K562 (cell line): Measurements from ENCODE around the gene ABCG1. TPM values are rescaled to one million over a fixed set of nuclear protein-coding genes. Genes with fewer than 3 reads are reported as not detected.

Source experiments
- ATAC-seq: fragments of 200-7000 bp; cut with Tn5 transposase; 3 replicates; pipeline ENCODE4 v1.9.1; 2020; ENCODE audit warnings: moderate library complexity
- BruUV-seq: library from RNA; stranded (reverse); fragments of 400-500 nt; replicated peaks from 2 replicates; lab custom pipeline; 2021; lab: Mats Ljungman, UMichigan
- CTCF ChIA-PET: fragments of 300-600 bp; formaldehyde crosslinking; extraction: SDS; loops from one replicate; lab custom pipeline; 2021; ENCODE audit warnings: low intra/inter-chr PET ratio; lab: Yijun Ruan, JAX
- POLR2A ChIA-PET: fragments of 300-600, 350-650 bp; sonication (Branson Sonifier 250); formaldehyde crosslinking; extraction: SDS; loops from one replicate; lab custom pipeline; 2021; ENCODE audit warnings: antibody characterized with exemption, inconsistent platforms; lab: Yijun Ruan, JAX
- DNase-seq, 4 experiments: peaks; one replicate each; pipeline versions ENCODE4 v3.0.0 to v3.0.0-alpha.2; 2011 to 2018; ENCODE audit warnings: low spot score in 3 of 4, mixed read lengths in 3 of 4; ENCODE audit errors: extremely low read depth in 1 of 4
- FAIRE-seq: peaks from 2 replicates; lab custom pipeline; 2011; peaks lifted over from hg19 to GRCh38; lab: Jason Lieb, UNC
- H2AFZ ChIP-seq: 2 replicates; pipeline ENCODE4 v1.6.0; 2011; ENCODE audit warnings: low read depth, low read length, control low read depth, inconsistent platforms
- H3K27ac ChIP-seq: fragments of 200-600 bp; 3 replicates; pipeline ENCODE4 v1.8.0; 2011; ENCODE audit warnings: low read depth, mild to moderate bottlenecking, control low read depth, inconsistent platforms, low read length, moderate library complexity, mixed read lengths; ENCODE audit errors: extremely low read depth
- H3K27me3 ChIP-seq, 2 experiments: fragments of 300-600 bp in 1 of 2; 2 replicates in 1 of 2; 3 replicates in 1 of 2; pipeline versions ENCODE4 v1.6.0 to v1.8.0; 2011; ENCODE audit warnings: inconsistent platforms in 2 of 2, low read length in 2 of 2, mild to moderate bottlenecking in 1 of 2, mixed read lengths in 1 of 2, moderate library complexity in 1 of 2; ENCODE audit not compliant: control insufficient read depth in 2 of 2, insufficient read depth in 2 of 2
- H3K36me3 ChIP-seq: fragments of 300-600 bp; 3 replicates; pipeline ENCODE4 v1.8.0; 2011; ENCODE audit warnings: mild to moderate bottlenecking, low read length, inconsistent platforms; ENCODE audit not compliant: control insufficient read depth, insufficient read depth
- H3K4me1 ChIP-seq, 2 experiments: fragments of 200-600 bp in 1 of 2; replicated peaks in 1 of 2; 2 replicates in 1 of 2; 3 replicates in 1 of 2; pipeline versions ENCODE4 v1.5.1 to v1.8.0; 2011; ENCODE audit warnings: inconsistent platforms in 2 of 2, low read length in 2 of 2, mild to moderate bottlenecking in 1 of 2, mixed read lengths in 1 of 2, moderate library complexity in 1 of 2; ENCODE audit not compliant: control insufficient read depth in 2 of 2, insufficient read depth in 2 of 2
- H3K4me2 ChIP-seq: 2 replicates; pipeline ENCODE4 v1.6.1; 2011; ENCODE audit warnings: low read length, control low read depth, inconsistent platforms, mixed read lengths; ENCODE audit not compliant: insufficient read depth
- H3K4me3 ChIP-seq: fragments of 200-600 bp; sonication (generic), shearing (Covaris generic); 2 replicates; pipeline ENCODE4 v1.5.1; 2016; ENCODE audit warnings: control low read depth, inconsistent platforms
- H3K79me2 ChIP-seq: fragments of 200-600 bp; 3 replicates; pipeline ENCODE4 v1.8.0; 2011; ENCODE audit warnings: low read length, inconsistent platforms; ENCODE audit not compliant: control insufficient read depth, insufficient read depth
- H3K9ac ChIP-seq, 2 experiments: 2 replicates each; pipeline versions ENCODE4 v1.6.0 to v1.6.1; 2011; ENCODE audit warnings: low read depth in 2 of 2, low read length in 2 of 2, control low read depth in 1 of 2, inconsistent platforms in 1 of 2, mild to moderate bottlenecking in 1 of 2, mixed read lengths in 1 of 2; ENCODE audit not compliant: insufficient read depth in 1 of 2
- H3K9me1 ChIP-seq: one replicate; pipeline ENCODE4 v1.6.0; 2011; ENCODE audit warnings: inconsistent platforms, mild to moderate bottlenecking, low read length, moderate library complexity; ENCODE audit not compliant: control insufficient read depth, insufficient read depth
- H3K9me3 ChIP-seq: replicated peaks from 2 replicates; pipeline ENCODE4 v1.5.1; 2011; ENCODE audit warnings: low read depth, low read length, inconsistent platforms; ENCODE audit not compliant: control insufficient read depth, insufficient read depth
- H4K20me1 ChIP-seq: replicated peaks from 2 replicates; pipeline ENCODE4 v1.6.1; 2011; ENCODE audit warnings: low read length, inconsistent platforms, mixed read lengths; ENCODE audit not compliant: control insufficient read depth, insufficient read depth
- ESRRA ChIP-seq: fragments of 450-650 bp; IDR thresholded peaks from 2 replicates; pipeline ENCODE4 v1.6.1; 2014; ENCODE audit warnings: low read depth, mild to moderate bottlenecking, moderate library complexity, borderline replicate concordance
- FIP1L1 ChIP-seq: fragments of 200-400 bp; formaldehyde crosslinking; IDR thresholded peaks from 2 replicates; pipeline ENCODE4 v1.6.1; 2018; ENCODE audit warnings: mild to moderate bottlenecking, low read depth, low read length; ENCODE audit not compliant: poor library complexity, severe bottlenecking
- MAFF ChIP-seq: IDR thresholded peaks from 2 replicates; pipeline ENCODE4 v1.6.1; 2012; ENCODE audit warnings: low read length, improper control_type of control experiment
- WGBS: fragments of 100-300 bp; shearing (Covaris generic); methylation state at CpG from one replicate; pipeline ENCODE4 v1.1.6; 2016; ENCODE audit warnings: low coverage, mixed read lengths; ENCODE audit not compliant: insufficient coverage; ENCODE audit errors: missing lambda C conversion rate; 5-methylcytosine and 5-hydroxymethylcytosine counted together
- in situ Hi-C: fragments of 300-500 bp; cut with MboI; formaldehyde crosslinking; loops from 4 replicates; pipeline ENCODE4 v1.15.0; 2018; ENCODE audit warnings: inconsistent platforms, mixed read lengths
- intact Hi-C: fragments of 100-400 bp; cut with micrococcal nuclease; formaldehyde crosslinking; loops from 2 replicates; pipeline ENCODE4 v1.14.2; 2022
- polyA plus RNA-seq, 8 experiments: library from polyadenylated mRNA; depleted of rRNA in 4 of 8; stranded (reverse) in 5 of 8; unstranded in 3 of 8; fragments of >200 nt; fragmentation: Nextera tagmentation in 2 of 8; fragmentation: Illumina TruSeq in 1 of 8; extraction: Ambion mirVana in 2 of 8; extraction: Trizol in 1 of 8; gene quantifications; 2 replicates each; pipeline versions ENCODE4 v1.2.1 to v1.2.3, GENCODE V29; 2011 to 2014; ENCODE audit warnings: inconsistent platforms in 1 of 8, missing spikeins in 1 of 8
- total RNA-seq, 7 experiments: library from RNA; depleted of rRNA in 6 of 7; stranded (reverse); fragments of >200 nt in 6 of 7; fragmentation: Illumina TruSeq in 2 of 7; extraction: Trizol in 2 of 7; gene quantifications; 2 replicates each; pipeline versions ENCODE4 v1.2.1 to v1.2.3, GENCODE V29; 2011 to 2021; ENCODE audit warnings: low replicate concordance in 1 of 7
- TF ChIP-seq, protein P1 (sequence below): fragments of 250-450 bp; sonication (Bioruptor Pico); IDR thresholded peaks from 2 replicates; pipeline ENCODE4 v1.4.0; 2020; ENCODE audit warnings: mild to moderate bottlenecking
- TF ChIP-seq, protein P2 (sequence below), 2 experiments: fragments of 450-650 bp; IDR thresholded peaks; 2 replicates each; pipeline ENCODE4 v1.6.1; 2016; ENCODE audit warnings: mild to moderate bottlenecking in 2 of 2, borderline replicate concordance in 1 of 2, low read depth in 1 of 2, moderate library complexity in 1 of 2

The ABCG1 gene
- total and polyA plus RNA-seq, 9 of the 15 experiments (the other 6 are each of a cell fraction or from before 2014, with no cell fraction given): 0.04 to 0.09 TPM; not detected in 7

DNA sequence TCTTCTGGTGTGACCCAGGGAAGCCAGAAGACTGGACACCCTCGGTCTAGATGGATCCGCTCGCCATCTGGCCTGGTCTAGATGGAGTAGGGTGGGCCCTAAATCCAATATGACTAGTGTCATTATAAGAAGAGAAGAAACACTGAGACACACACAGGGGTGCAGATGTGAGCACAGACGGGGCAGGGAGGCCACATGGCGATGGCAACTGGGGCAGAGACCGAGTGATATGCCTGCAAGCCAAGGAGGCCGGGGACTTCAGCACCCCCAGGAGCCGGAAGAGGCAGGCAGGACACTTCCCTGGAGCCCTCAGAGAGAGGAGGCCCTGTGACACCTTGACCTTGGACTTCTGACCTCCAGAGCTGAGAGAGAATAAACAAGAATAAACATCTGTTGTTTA is 101.9 kb downstream of the ABCG1 start:
- Histone ChIP-seq H3K27ac (no peak overlapping the region), H2AFZ (no peak overlapping the region), H3K9me3 (no peaks in the 10 kb centered on the region), H3K9me1 (no peaks in the 10 kb centered on the region), H4K20me1 (0 out of 2 replicates have a peak, but pooled peaks cover 6% of the 10 kb centered on the region), H3K9ac (no peak overlapping the region; a peak in 1 of 4 replicates)
- 21% methylated on average over 8 of the region's 8 CpGs for WGBS
- peak; percentile 49; the same call in 1 of the 2 replicates for TF ChIP-seq ESRRA
- TF ChIP-seq, protein P1, sequence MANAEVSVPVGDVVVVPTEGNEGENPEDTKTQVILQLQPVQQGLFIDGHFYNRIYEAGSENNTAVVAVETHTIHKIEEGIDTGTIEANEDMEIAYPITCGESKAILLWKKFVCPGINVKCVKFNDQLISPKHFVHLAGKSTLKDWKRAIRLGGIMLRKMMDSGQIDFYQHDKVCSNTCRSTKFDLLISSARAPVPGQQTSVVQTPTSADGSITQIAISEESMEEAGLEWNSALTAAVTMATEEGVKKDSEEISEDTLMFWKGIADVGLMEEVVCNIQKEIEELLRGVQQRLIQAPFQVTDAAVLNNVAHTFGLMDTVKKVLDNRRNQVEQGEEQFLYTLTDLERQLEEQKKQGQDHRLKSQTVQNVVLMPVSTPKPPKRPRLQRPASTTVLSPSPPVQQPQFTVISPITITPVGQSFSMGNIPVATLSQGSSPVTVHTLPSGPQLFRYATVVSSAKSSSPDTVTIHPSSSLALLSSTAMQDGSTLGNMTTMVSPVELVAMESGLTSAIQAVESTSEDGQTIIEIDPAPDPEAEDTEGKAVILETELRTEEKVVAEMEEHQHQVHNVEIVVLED (CRISPR knock-in tag): no peak
- TF ChIP-seq, all 486 proteins: peak for 1
- ATAC-seq (no peak), DNase-seq (no peak), FAIRE-seq (no peak)
- no TSS peak for BruUV-seq
- H3K36me3 ChIP-seq: no peaks in the 10 kb centered on the region
- in situ Hi-C loops (no loop called here), intact Hi-C loops (no loop called here)
- H3K4me3 ChIP-seq: no peak overlapping the region
- CTCF ChIA-PET: no interaction called here
- H3K4me1 ChIP-seq: no peaks in the 10 kb centered on the region
- POLR2A ChIA-PET: no interaction called here
- H3K79me2 ChIP-seq: no peaks in the 10 kb centered on the region
- H3K27me3 ChIP-seq: peaks cover 48 to 70% of the 10 kb centered on the region in 2 experiments
- H3K4me2 ChIP-seq: no peak overlapping the region

DNA sequence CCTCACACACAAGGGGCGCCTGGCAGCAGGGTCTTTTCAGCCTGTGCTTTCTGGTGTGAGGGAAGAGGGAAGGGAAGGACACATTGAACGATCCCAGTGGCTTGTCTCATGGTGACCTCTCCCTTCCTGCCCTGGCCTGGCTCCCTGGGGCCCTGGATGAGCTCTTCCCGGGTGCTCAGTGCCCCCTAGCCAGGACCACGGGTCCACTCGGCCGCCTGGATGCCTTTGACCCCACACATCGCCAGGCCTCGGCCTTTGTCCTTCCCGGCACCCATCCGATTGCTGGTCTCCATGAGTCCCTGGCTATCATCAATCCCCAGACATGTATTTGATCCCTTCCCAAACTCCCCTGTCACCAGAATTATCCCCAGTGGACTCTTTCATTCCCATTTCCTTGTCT is 102.3 kb downstream of the ABCG1 start:
- BruUV-seq: no TSS peak
- TF ChIP-seq MAFF: no peak
- TF ChIP-seq, protein P2, sequence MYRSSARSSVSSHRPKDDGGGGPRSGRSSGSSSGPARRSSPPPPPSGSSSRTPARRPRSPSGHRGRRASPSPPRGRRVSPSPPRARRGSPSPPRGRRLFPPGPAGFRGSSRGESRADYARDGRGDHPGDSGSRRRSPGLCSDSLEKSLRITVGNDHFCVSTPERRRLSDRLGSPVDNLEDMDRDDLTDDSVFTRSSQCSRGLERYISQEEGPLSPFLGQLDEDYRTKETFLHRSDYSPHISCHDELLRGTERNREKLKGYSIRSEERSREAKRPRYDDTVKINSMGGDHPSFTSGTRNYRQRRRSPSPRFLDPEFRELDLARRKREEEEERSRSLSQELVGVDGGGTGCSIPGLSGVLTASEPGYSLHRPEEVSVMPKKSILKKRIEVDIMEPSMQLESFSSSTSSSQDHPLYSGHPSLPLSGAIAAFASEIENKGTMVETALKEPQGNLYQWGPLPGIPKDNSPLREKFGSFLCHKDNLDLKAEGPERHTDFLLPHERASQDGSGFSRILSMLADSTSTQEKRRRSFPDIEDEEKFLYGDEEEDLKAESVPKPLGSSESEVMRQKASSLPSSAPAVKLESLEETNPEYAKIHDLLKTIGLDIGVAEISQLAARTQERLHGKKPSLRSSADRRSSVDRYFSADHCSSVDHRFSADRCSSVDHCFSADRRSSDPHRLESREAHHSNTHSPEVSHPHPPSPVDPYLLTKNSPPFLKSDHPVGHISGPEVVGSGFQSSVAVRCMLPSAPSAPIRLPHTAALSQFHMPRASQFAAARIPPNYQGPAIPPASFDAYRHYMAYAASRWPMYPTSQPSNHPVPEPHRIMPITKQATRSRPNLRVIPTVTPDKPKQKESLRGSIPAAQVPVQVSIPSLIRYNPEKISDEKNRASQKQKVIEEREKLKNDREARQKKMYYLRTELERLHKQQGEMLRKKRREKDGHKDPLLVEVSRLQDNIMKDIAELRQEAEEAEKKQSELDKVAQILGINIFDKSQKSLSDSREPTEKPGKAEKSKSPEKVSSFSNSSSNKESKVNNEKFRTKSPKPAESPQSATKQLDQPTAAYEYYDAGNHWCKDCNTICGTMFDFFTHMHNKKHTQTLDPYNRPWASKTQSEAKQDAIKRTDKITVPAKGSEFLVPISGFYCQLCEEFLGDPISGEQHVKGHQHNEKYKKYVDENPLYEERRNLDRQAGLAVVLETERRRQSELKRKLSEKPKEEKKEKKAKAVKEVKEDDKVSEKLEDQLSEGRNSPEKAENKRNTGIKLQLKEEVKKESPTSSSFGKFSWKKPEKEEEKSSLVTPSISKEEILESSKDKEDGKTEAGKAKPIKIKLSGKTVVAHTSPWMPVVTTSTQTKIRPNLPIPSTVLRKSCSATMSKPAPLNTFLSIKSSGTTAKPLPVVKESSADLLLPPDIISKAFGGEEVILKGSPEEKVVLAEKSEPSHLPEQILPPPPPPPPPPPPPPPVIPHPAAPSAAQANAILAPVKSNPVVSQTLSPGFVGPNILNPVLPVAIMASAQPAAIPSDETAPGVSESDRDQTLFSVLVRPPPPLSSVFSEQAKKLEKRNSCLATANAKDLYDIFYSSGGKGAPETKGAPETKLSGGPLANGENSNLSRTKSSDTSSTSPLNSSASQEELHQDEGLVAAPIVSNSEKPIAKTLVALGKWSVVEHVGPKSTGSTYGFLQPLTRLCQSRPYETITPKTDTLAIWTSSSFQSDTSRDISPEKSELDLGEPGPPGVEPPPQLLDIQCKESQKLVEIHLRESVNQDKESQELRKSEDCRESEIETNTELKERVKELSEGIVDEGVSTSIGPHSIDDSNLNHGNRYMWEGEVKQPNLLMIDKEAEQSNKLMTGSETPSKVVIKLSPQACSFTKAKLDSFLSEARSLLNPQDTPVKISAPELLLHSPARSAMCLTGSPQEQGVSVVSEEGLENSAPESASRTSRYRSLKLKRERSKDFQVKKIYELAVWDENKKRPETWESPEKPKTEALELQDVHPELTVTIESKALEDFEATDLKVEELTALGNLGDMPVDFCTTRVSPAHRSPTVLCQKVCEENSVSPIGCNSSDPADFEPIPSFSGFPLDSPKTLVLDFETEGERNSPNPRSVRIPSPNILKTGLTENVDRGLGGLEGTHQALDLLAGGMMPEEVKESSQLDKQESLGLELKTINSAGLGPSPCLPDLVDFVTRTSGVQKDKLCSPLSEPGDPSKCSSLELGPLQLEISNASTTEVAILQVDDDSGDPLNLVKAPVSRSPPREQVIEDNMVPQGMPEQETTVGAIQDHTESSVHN (IDR thresholded peaks at IDR 0.05; ENCODE audit: borderline replicate concordance in 1 of 2, low read depth in 1 of 2): no peak
- no peak for TF ChIP-seq FIP1L1

More for the DNA sequence above, 102.3 kb downstream of the ABCG1 start:
- Histone ChIP-seq H3K4me1 (no peaks in the 10 kb centered on the region), H3K4me3 (no peak overlapping the region), H3K27ac (no peak overlapping the region), H3K27me3 (peaks cover 48 to 68% of the 10 kb centered on the region in 2 experiments), H3K79me2 (no peaks in the 10 kb centered on the region), H4K20me1 (0 out of 2 replicates have a peak, but pooled peaks cover 6% of the 10 kb centered on the region), H2AFZ (no peak overlapping the region), H3K36me3 (no peaks in the 10 kb centered on the region), H3K4me2 (no peak overlapping the region), H3K9me3 (no peaks in the 10 kb centered on the region), H3K9me1 (no peaks in the 10 kb centered on the region), H3K9ac (no peak overlapping the region)
- 2% methylated on average over 10 of the region's 10 CpGs for WGBS
- CTCF ChIA-PET: no interaction called here
- intact Hi-C loops (no loop called here), in situ Hi-C loops (no loop called here)
- DNase-seq (no peak), FAIRE-seq (no peak), ATAC-seq (no peak)
- POLR2A ChIA-PET: no interaction called here
